Cardiac muscle cell (in vitro differentiated cells and primary cell): ENCODE measurements around the gene CACNG6. TPM values are rescaled to one million over a fixed set of nuclear protein-coding genes. Genes with fewer than 3 reads are reported as not detected.

Source experiments
- DNase-seq, 2 donors: peaks; one replicate each; pipeline versions ENCODE4 v3.0.0 to v3.0.0-alpha.2; 2010 to 2017; ENCODE audit warnings: low read depth in 1 of 2, low spot score in 1 of 2
- H3K27ac ChIP-seq: fragments of 200-600 bp; sonication (generic); 2 replicates; pipeline ENCODE4 v1.5.1; 2016
- H3K27me3 ChIP-seq: fragments of 200-600 bp; sonication (generic); 2 replicates; pipeline ENCODE4 v1.6.0; 2016; ENCODE audit warnings: control low read depth
- H3K36me3 ChIP-seq: fragments of 200-600 bp; sonication (generic); 2 replicates; pipeline ENCODE4 v1.5.1; 2016; ENCODE audit warnings: control low read depth
- H3K4me1 ChIP-seq: fragments of 200-600 bp; sonication (generic); 2 replicates; pipeline ENCODE4 v1.8.1; 2017; ENCODE audit warnings: low read depth, mild to moderate bottlenecking, mixed run types
- H3K4me3 ChIP-seq: fragments of 200-600 bp; sonication (generic); 2 replicates; pipeline ENCODE4 v1.5.1; 2016; ENCODE audit warnings: mild to moderate bottlenecking
- H3K9me3 ChIP-seq: fragments of 200-600 bp; sonication (generic); 2 replicates; pipeline ENCODE4 v1.5.1; 2017; ENCODE audit warnings: low read depth, mild to moderate bottlenecking, control low read depth
- polyA plus RNA-seq: library from polyadenylated mRNA; unstranded; fragments of >200 nt; fragmentation: Nextera tagmentation; extraction: Ambion mirVana; gene quantifications from 2 replicates; pipeline ENCODE4 v1.2.1, GENCODE V29; 2016
- total RNA-seq: library from RNA; depleted of rRNA; stranded (reverse); fragments of >200 nt; gene quantifications from 2 replicates; pipeline ENCODE4 v1.2.3, GENCODE V29; 2016
- TF ChIP-seq, protein P1 (sequence below): IDR thresholded peaks from 2 replicates; pipeline ENCODE4 v1.5.1; 2012; ENCODE audit warnings: low read depth, mild to moderate bottlenecking, low read length

CACNG6 gene
- total and polyA plus RNA-seq, 2 experiments from 2014 or later = 30.6 to 73.1 TPM

DNA sequence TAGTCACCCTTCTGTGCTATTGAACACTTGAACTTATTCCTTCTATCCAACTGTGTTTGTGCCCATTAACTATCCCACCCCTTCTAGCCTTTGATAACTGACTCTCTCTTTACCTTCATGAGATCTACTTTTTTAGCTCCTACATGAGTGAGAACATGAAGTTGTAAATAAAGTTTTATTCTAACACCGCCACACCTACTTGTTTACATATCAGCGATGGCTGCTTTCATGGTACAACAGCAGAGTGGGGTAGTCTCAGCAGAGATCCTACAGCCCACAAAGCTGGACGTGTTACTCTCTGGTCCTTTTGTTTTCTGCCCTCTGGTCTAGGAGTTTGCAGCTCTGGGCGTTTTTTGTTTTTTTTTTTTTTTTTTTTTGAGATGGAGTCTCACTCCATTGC is 48.6 kb downstream of the CACNG6 start:
- H3K36me3 ChIP-seq = no peaks in the 10 kb centered on the region
- no peak overlapping the region for H3K4me3 ChIP-seq
- no peaks in the 10 kb centered on the region for H3K9me3 ChIP-seq
- no peak overlapping the region for H3K27ac ChIP-seq
- no peaks in the 10 kb centered on the region for H3K4me1 ChIP-seq
- no peak for DNase-seq
- TF ChIP-seq, protein P1, sequence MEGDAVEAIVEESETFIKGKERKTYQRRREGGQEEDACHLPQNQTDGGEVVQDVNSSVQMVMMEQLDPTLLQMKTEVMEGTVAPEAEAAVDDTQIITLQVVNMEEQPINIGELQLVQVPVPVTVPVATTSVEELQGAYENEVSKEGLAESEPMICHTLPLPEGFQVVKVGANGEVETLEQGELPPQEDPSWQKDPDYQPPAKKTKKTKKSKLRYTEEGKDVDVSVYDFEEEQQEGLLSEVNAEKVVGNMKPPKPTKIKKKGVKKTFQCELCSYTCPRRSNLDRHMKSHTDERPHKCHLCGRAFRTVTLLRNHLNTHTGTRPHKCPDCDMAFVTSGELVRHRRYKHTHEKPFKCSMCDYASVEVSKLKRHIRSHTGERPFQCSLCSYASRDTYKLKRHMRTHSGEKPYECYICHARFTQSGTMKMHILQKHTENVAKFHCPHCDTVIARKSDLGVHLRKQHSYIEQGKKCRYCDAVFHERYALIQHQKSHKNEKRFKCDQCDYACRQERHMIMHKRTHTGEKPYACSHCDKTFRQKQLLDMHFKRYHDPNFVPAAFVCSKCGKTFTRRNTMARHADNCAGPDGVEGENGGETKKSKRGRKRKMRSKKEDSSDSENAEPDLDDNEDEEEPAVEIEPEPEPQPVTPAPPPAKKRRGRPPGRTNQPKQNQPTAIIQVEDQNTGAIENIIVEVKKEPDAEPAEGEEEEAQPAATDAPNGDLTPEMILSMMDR = no peak
- no peaks in the 10 kb centered on the region for H3K27me3 ChIP-seq

DNA sequence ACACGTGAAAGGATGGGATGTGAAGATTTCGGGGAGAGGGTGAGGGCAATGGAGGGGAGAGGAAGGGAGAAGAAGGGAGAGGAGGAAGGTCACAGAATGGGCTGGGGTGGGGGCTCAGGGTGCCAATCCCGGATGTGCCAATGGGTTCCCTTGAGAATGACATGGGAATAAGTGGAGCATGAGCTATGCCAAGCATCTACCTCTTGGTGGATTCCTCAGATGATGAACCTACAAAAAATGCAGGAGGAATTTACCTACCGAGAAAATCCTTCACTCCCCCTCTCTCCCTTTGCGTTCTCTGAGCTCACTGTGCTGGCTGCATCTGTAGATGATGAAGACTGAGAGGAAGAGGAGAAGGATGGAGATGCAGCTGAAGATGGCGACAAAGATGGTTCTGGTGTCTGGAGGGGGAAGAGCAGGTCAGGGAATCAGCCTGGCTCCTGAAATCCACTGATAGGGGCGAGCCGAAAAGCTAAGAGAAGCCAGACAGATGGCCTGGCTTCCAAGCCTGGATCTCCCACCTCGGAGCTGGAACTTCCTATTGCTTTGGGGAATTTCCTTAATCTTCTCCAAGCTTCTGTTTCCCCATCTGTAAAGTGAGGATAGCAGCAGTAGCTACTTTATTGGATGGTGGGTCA is 50.7 kb downstream of the CACNG6 start:
- H3K36me3 ChIP-seq = no peaks in the 10 kb centered on the region
- H3K27me3 ChIP-seq = no peaks in the 10 kb centered on the region
- no peak overlapping the region for H3K4me3 ChIP-seq
- no peak overlapping the region for H3K27ac ChIP-seq
- no peaks in the 10 kb centered on the region for H3K9me3 ChIP-seq
- H3K4me1 ChIP-seq = no peaks in the 10 kb centered on the region
- DNase-seq = no peak
- TF ChIP-seq, protein P1 = no peak

DNA sequence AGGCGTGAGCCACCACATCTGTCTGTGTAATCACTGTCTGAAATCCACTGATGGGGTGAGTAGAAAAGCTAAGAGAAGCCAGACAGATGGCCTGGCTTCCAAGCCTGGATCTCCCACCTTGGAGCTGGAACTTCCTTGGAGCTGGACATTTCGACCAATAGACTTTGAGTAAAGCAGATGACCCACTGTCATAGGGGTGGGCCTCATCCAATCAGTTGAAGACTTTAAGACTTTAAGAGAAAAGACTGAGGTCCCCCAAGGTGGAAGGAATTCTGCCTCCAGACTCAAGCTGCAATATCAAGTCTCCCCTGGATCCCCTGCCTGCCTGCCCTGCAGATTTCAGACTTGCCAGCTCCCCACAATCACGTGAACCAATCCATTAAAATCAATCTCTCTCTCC is 51.6 kb downstream of the CACNG6 start:
- TF ChIP-seq, protein P1 = no peak
- DNase-seq = no peak
- H3K27ac ChIP-seq = no peak overlapping the region
- H3K9me3 ChIP-seq = no peaks in the 10 kb centered on the region
- no peaks in the 10 kb centered on the region for H3K4me1 ChIP-seq
- H3K27me3 ChIP-seq = no peaks in the 10 kb centered on the region
- H3K36me3 ChIP-seq = no peaks in the 10 kb centered on the region
- H3K4me3 ChIP-seq = no peak overlapping the region

DNA sequence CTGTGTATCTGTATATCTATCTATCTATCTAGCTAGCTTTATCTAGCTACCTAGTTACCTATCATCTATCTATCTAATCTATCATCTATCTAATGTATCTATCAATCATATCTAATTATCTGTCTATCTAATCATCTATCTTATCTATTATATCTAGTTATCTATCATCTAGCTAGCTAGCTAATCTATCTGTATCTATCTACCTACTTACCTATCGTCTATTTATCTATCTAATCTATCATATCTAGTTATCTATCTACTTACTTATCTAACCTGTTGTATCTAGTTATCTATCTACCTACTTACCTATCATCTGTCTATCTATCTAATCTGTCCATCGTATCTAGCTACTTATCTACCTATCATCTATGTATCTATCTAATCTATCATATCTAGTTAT is 54.3 kb downstream of the CACNG6 start:
- no peak for DNase-seq
- Histone ChIP-seq H3K4me3 (no peak overlapping the region), H3K27ac (no peak overlapping the region), H3K36me3 (no peaks in the 10 kb centered on the region), H3K9me3 (no peaks in the 10 kb centered on the region), H3K27me3 (no peaks in the 10 kb centered on the region), H3K4me1 (no peaks in the 10 kb centered on the region)
- TF ChIP-seq, protein P1 = no peak

DNA sequence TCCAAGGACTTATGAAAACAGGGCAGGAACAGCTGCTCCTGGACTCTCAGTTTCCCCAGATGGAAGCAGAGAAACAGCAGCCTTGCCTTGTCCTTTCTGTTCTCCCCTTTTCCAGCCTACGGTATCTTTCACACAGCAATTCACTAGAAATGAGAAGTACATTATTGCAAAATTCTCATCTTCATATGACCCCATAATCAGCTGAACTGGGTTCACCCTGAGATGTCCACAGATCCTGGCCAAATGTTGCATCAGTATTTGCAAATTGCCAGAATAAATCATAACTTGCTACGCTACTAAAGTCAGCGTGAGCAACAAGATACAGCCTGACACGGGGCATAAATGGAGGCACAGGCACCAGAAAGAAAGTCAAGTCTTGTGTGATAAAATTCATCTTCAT is 56.2 kb downstream of the CACNG6 start:
- Histone ChIP-seq H3K27ac (no peak overlapping the region), H3K4me3 (no peak overlapping the region), H3K9me3 (no peaks in the 10 kb centered on the region), H3K27me3 (no peaks in the 10 kb centered on the region), H3K4me1 (no peaks in the 10 kb centered on the region), H3K36me3 (no peaks in the 10 kb centered on the region)
- DNase-seq = no peak
- TF ChIP-seq, protein P1 = no peak

Other genes with a start within 250 kb of the CACNG6 start
- gene NLRP12, start 167.3 kb upstream of the CACNG6 start, total RNA-seq = 0.21 TPM in 1 of 2 replicates, not detected in the other
- gene NLRP12, start 167.3 kb upstream of the CACNG6 start, polyA plus RNA-seq = not detected in 2 replicates
- 115 and 150 TPM in 2 replicates for gene MYADM, start 123.8 kb upstream of the CACNG6 start, total RNA-seq
- gene MYADM, start 123.8 kb upstream of the CACNG6 start, polyA plus RNA-seq = 166 and 183 TPM in 2 replicates
- gene PRKCG, start 109.4 kb upstream of the CACNG6 start, total RNA-seq = 0.63 and 4.3 TPM in 2 replicates
- 3.2 and 4.2 TPM in 2 replicates for gene PRKCG, start 109.4 kb upstream of the CACNG6 start, polyA plus RNA-seq
- 0.60 and 1.9 TPM in 2 replicates for gene CACNG7, start 82.4 kb upstream of the CACNG6 start, total RNA-seq
- gene CACNG7, start 82.4 kb upstream of the CACNG6 start, polyA plus RNA-seq = 0.11 and 0.19 TPM in 2 replicates
- gene CACNG8, start 28.7 kb upstream of the CACNG6 start, total RNA-seq = 0.77 and 1.4 TPM in 2 replicates
- 0.68 and 1.0 TPM in 2 replicates for gene CACNG8, start 28.7 kb upstream of the CACNG6 start, polyA plus RNA-seq
- not detected in 2 replicates for gene VSTM1, start 72.3 kb downstream of the CACNG6 start, total RNA-seq
- not detected in 2 replicates for gene VSTM1, start 72.3 kb downstream of the CACNG6 start, polyA plus RNA-seq
- not detected in 2 replicates for gene TARM1, start 89.7 kb downstream of the CACNG6 start, total RNA-seq
- gene TARM1, start 89.7 kb downstream of the CACNG6 start, polyA plus RNA-seq = not detected in 2 replicates
- not detected in 2 replicates for gene OSCAR, start 109.2 kb downstream of the CACNG6 start, total RNA-seq
- 0.32 and 0.61 TPM in 2 replicates for gene OSCAR, start 109.2 kb downstream of the CACNG6 start, polyA plus RNA-seq
- 58.8 and 104 TPM in 2 replicates for gene NDUFA3, start 111.2 kb downstream of the CACNG6 start, total RNA-seq
- 546 and 585 TPM in 2 replicates for gene NDUFA3, start 111.2 kb downstream of the CACNG6 start, polyA plus RNA-seq
- gene TFPT, start 124.0 kb downstream of the CACNG6 start, total RNA-seq = 26.1 and 27.5 TPM in 2 replicates
- 27.5 and 32.1 TPM in 2 replicates for gene TFPT, start 124.0 kb downstream of the CACNG6 start, polyA plus RNA-seq
- gene PRPF31, start 124.1 kb downstream of the CACNG6 start, total RNA-seq = 73.9 and 79.8 TPM in 2 replicates
- gene PRPF31, start 124.1 kb downstream of the CACNG6 start, polyA plus RNA-seq = 110 and 113 TPM in 2 replicates
- 17.7 and 39.6 TPM in 2 replicates for gene CNOT3, start 146.1 kb downstream of the CACNG6 start, total RNA-seq
- 52.1 and 52.8 TPM in 2 replicates for gene CNOT3, start 146.1 kb downstream of the CACNG6 start, polyA plus RNA-seq
- 10.3 and 10.6 TPM in 2 replicates for gene LENG1, start 168.1 kb downstream of the CACNG6 start, total RNA-seq
- 10.1 and 10.8 TPM in 2 replicates for gene LENG1, start 168.1 kb downstream of the CACNG6 start, polyA plus RNA-seq
- gene TMC4, start 181.5 kb downstream of the CACNG6 start, total RNA-seq = 0.74 and 1.2 TPM in 2 replicates
- gene TMC4, start 181.5 kb downstream of the CACNG6 start, polyA plus RNA-seq = 3.4 and 5.6 TPM in 2 replicates
- gene MBOAT7, start 197.9 kb downstream of the CACNG6 start, total RNA-seq = 131 and 134 TPM in 2 replicates
- 118 and 128 TPM in 2 replicates for gene MBOAT7, start 197.9 kb downstream of the CACNG6 start, polyA plus RNA-seq
- 113 and 130 TPM in 2 replicates for gene TSEN34, start 199.7 kb downstream of the CACNG6 start, total RNA-seq
- gene TSEN34, start 199.7 kb downstream of the CACNG6 start, polyA plus RNA-seq = 114 and 129 TPM in 2 replicates
- 1,874 and 2,216 TPM in 2 replicates for gene RPS9, start 209.2 kb downstream of the CACNG6 start, total RNA-seq
- 433 and 451 TPM in 2 replicates for gene RPS9, start 209.2 kb downstream of the CACNG6 start, polyA plus RNA-seq
- 0.27 and 0.49 TPM in 2 replicates for gene LILRB3, start 231.4 kb downstream of the CACNG6 start, total RNA-seq
- gene LILRB3, start 231.4 kb downstream of the CACNG6 start, polyA plus RNA-seq = 0.84 and 0.98 TPM in 2 replicates